Measurements from ENCODE around the gene CMTM1.

DNA sequence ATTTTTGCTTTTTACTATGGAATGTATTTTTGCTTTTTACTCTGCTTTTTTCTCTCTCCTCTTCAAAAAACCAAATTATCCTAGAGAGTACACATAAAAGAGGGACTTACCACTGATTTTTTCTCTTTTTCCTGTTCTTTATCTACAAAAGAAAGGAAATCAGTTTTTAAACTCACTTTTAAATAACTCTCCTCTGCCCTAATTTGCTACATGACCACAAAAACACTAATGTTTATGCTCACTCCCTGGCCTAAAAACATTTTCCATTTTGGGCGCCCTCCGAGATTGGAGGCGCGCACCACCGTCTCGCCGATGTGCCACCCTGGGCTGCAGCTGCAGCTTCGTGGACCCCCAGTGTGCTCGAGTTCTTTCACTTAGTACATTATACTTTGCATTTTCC lies 17.4 kb upstream of the CMTM1 start:
- TF ChIP-seq, protein P1, sequence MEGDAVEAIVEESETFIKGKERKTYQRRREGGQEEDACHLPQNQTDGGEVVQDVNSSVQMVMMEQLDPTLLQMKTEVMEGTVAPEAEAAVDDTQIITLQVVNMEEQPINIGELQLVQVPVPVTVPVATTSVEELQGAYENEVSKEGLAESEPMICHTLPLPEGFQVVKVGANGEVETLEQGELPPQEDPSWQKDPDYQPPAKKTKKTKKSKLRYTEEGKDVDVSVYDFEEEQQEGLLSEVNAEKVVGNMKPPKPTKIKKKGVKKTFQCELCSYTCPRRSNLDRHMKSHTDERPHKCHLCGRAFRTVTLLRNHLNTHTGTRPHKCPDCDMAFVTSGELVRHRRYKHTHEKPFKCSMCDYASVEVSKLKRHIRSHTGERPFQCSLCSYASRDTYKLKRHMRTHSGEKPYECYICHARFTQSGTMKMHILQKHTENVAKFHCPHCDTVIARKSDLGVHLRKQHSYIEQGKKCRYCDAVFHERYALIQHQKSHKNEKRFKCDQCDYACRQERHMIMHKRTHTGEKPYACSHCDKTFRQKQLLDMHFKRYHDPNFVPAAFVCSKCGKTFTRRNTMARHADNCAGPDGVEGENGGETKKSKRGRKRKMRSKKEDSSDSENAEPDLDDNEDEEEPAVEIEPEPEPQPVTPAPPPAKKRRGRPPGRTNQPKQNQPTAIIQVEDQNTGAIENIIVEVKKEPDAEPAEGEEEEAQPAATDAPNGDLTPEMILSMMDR (IDR thresholded peaks at IDR 0.05) = no peak
- TF ChIP-seq ZFX (IDR thresholded peaks at IDR 0.05; ENCODE audit: borderline replicate concordance) = no peak
